ENCODE measurements around the gene TRIP13.

The TRIP13 gene

DNA sequence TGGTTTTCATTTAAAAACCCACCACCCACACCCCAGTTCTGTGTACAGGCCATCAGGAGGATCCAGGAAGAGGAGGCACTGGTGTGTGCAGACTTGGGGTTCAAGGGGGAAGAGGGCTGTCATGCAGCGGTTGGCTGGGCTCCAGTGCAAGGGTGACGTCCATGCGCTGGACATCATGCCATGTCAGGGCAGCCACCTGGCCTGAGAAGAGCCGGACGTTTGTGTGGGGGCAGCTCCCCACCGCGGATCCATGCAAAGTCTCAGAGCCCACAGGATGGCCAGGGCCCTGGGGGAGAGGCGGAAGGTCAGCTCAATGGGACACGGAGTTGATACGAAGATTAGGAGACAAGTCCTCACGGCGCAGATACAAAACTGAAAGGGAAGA is 11.1 kb upstream of the TRIP13 start:
- TF ChIP-seq, protein P1, sequence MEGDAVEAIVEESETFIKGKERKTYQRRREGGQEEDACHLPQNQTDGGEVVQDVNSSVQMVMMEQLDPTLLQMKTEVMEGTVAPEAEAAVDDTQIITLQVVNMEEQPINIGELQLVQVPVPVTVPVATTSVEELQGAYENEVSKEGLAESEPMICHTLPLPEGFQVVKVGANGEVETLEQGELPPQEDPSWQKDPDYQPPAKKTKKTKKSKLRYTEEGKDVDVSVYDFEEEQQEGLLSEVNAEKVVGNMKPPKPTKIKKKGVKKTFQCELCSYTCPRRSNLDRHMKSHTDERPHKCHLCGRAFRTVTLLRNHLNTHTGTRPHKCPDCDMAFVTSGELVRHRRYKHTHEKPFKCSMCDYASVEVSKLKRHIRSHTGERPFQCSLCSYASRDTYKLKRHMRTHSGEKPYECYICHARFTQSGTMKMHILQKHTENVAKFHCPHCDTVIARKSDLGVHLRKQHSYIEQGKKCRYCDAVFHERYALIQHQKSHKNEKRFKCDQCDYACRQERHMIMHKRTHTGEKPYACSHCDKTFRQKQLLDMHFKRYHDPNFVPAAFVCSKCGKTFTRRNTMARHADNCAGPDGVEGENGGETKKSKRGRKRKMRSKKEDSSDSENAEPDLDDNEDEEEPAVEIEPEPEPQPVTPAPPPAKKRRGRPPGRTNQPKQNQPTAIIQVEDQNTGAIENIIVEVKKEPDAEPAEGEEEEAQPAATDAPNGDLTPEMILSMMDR (conservative IDR thresholded peaks at IDR 0.05; ENCODE audit: low read depth, low read length) = no peak
- DNase-seq (ENCODE audit: low read depth) = no peak
- no peak overlapping the region for H3K4me3 ChIP-seq (ENCODE audit: low read depth, low read length)

DNA sequence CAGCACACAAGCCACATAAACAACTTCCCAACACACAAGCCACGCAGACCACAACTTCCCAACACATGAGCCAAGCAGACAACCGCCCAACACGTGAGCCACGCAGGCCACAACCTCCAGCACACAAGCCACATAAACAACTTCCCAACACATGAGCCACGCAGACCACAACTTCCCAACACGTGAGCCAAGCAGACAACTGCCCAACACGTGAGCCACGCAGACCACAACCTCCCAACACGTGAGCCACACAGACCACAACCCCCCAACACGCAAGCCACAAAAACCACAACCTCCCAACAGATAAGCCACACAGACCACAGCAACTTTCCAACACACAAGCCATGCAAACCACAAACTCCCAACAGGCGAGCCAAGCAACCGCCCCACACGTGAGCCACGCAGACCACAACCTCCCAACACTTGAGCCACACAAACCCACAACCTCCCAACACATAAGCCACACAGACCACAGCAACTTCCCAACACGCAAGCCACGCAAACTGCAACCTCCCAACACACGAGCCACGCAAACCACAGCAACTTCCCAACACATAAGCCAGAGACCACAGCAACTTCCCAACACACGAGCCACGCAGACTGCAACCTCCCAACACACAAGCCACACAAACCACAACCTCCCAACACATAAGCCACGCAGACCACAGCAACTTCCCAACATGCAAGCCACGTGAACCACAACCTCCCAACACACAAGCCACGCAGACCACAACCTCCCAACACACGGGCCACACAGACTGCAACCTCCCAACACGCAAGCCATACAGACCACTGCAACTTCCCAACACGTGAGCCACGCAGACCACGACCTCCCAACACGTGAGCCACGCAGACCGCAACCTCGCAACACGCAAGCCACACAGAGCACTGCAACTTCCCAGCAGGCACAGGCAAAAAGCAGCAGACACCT is 10.2 kb upstream of the TRIP13 start:
- no peak overlapping the region for H3K4me3 ChIP-seq (ENCODE audit: low read depth, low read length)
- TF ChIP-seq, protein P1 (conservative IDR thresholded peaks at IDR 0.05; ENCODE audit: low read depth, low read length) = no peak
- no peak for DNase-seq (ENCODE audit: low read depth)

DNA sequence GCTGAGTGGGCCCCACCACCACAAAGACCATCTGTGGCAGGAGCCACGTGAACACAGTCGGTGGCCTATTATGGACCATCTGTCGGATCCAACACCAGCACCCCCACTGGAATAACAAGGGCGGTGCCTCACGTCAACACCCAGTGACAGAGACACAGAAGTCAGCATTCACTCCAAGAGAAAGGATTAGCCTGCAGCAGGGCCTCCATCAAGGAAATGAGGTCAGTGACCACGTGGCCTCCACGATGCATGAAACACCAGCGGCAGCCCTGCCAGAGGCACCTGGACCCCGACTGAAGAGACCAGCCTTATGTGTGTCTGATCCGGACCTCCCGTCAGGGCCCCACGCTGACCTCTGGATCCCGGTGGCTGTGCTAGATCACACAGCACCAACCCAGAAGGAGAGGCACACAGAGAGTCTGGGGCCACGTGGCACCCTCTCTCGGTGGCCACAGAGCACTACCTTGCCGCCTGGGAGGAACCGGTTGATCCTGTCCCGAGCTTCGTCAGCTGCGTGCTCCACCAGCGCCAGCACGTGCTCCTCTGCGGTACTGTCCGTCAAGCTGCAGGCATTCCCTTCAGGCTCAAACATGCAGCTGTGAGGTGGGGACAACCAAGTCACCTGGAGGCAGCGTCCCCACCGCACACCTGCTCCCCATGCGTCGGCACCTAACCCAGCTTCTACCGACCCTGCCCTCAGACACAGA is 9.1 kb upstream of the TRIP13 start:
- TF ChIP-seq, protein P1 (conservative IDR thresholded peaks at IDR 0.05; ENCODE audit: low read depth, low read length) = no peak
- H3K4me3 ChIP-seq (ENCODE audit: low read depth, low read length) = no peak overlapping the region
- DNase-seq (ENCODE audit: low read depth) = no peak

DNA sequence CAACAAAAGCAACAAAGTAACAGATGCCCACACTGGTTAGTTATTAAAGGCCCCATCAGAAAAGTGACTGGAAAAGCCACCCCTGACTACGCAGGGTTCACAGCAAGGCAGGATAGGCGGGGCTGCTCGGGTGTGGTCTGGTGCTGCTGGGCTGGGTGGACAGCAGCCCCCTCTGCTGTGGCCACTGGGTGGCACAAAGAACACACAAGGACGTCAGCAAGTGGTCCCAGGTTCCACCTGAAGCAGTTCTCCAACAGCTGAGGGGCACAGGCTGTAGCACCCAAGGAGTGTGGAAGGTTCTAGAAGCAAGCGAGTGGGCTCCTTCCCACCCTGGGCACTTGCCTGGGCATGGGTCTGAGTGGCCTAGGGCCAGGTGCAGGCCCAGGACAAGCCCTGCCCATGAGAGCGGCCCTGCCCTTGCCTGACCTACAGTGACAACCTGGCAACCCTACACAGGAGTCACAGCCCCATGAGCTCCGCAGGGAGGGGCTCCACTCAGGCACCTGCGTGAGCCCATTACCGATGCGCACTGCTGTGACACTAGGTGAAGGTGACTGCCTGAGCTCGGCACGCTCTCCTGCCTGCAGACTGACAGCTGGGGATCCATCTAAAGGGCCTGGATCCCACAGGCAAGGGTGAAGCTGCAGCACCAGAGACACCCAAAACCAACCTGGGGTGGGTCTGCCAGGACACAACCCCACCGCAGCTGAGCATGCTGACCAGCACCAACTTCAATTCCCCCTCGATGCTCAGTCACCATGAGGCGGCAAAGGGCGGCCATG is 8.1 kb upstream of the TRIP13 start:
- TF ChIP-seq, protein P1 (conservative IDR thresholded peaks at IDR 0.05; ENCODE audit: low read depth, low read length) = no peak
- no peak overlapping the region for H3K4me3 ChIP-seq (ENCODE audit: low read depth, low read length)
- DNase-seq (ENCODE audit: low read depth) = no peak

DNA sequence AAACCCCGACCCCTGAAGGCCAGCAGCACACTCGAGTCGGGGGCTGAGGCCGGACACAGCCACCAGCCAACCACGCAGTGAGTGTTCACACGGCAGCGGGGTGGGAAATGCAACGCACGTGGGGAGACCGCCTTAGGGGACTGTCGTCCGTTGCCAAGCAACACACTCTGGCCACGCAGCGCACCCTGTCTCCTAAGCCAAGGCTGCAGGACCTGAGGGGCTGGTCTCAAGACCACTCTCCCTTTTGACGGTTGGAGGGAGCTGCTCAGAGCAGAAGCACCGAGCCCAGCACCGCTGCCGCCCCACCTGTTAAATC is 7.6 kb upstream of the TRIP13 start:
- TF ChIP-seq, protein P1 (conservative IDR thresholded peaks at IDR 0.05; ENCODE audit: low read depth, low read length) = no peak
- DNase-seq (ENCODE audit: low read depth) = no peak

DNA sequence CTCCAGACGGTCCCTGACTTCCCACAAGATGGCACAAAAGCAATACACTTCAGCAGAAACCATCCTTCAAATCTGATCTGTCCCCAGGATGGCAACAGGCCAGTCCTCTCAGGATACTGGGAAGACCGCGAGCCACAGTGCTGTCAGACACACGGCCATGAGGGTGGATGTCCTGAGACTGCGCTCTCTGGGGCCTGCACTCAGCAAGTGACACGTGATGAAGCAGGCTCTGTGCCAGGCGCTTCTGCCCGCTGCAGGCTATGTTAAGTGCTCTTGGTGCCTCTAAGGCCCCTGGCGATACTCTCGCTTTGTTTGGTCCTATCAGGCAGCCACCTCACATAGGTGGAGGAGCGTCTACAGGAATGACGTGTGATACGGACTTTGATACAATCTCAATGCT is 7.2 kb upstream of the TRIP13 start:
- DNase-seq (ENCODE audit: low read depth) = no peak
- H3K4me3 ChIP-seq (ENCODE audit: low read depth, low read length) = no peak overlapping the region
- TF ChIP-seq, protein P1 (conservative IDR thresholded peaks at IDR 0.05; ENCODE audit: low read depth, low read length) = no peak

More for the DNA sequence above, 7.6 kb upstream of the TRIP13 start:
- H3K4me3 ChIP-seq (ENCODE audit: low read depth, low read length) = no peak overlapping the region

Measured in choroid plexus epithelial cell (primary cell).